ENCODE measurements around the gene FBP1. TPM values are rescaled to one million over a fixed set of nuclear protein-coding genes. Genes with fewer than 3 reads are reported as not detected.
A peak's percentile ranks its signal among the peaks of the same experiment; 100 is the strongest.

The FBP1 gene
- total RNA-seq, 4 donors from 2014 or later, result 21.3 to 55.7 (median 44.6) TPM

DNA sequence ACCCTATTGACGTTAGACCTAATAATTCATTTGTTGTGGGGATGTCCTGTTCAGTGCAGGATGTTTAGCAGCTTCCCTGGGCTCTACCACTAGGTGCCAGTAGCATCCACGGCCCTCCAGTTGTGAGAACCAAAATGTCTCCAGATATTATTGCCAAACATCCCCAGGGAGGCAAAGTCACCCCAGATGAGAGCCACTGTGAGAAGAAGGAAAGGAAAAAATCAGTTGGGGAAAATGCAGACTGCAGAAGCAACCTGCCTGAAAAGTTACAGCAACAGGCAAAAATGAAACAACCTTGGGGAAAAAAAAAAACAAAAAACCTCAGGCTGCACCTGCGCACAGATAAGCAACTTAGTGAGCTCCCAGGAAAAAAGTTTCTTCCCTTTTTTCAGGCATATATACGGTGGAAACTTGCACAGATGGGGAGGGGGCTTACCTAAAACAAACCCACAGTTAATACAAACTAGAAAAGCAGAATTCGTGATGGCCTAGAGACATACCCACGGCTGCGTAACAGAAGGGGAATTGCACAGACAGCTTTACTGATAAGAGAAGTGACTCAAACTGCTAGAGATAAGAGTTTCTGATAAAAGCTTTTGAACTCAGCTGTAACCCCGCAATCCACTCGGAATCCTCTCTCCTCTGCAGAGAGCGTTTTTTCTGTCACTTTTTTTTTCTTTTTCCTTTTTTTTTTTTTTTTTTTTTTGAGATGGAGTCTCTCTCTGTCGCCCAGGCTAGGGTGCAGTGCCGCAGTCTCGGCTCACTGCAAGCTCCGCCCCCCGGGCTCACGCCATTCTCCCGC, 29.8 kb upstream of the FBP1 start:
- peak; percentile 74 for DNase-seq
- Histone ChIP-seq H3K4me3 (peak overlapping the region in 3 of 4 donors; percentile 16 to 53 (median 31)), H3K27ac (peak overlapping the region; percentile 45 to 67 (median 64)), H3K9me3 (no peaks in the 10 kb centered on the region), H3K27me3 (no peaks in the 10 kb centered on the region), H3K4me1 (peaks cover 0 to 12% (median 4%) of the 10 kb centered on the region in 4 donors), H3K36me3 (no peaks in the 10 kb centered on the region)
- WGBS, 2 donors (ENCODE audit: low coverage in 1 of 2), result 16 to 18% methylated on average over 8 to 17 of the region's 17 CpGs
- no peak for TF ChIP-seq EP300 (IDR thresholded peaks at IDR 0.05; ENCODE audit: low read depth)
- TF ChIP-seq, protein P1, sequence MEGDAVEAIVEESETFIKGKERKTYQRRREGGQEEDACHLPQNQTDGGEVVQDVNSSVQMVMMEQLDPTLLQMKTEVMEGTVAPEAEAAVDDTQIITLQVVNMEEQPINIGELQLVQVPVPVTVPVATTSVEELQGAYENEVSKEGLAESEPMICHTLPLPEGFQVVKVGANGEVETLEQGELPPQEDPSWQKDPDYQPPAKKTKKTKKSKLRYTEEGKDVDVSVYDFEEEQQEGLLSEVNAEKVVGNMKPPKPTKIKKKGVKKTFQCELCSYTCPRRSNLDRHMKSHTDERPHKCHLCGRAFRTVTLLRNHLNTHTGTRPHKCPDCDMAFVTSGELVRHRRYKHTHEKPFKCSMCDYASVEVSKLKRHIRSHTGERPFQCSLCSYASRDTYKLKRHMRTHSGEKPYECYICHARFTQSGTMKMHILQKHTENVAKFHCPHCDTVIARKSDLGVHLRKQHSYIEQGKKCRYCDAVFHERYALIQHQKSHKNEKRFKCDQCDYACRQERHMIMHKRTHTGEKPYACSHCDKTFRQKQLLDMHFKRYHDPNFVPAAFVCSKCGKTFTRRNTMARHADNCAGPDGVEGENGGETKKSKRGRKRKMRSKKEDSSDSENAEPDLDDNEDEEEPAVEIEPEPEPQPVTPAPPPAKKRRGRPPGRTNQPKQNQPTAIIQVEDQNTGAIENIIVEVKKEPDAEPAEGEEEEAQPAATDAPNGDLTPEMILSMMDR (IDR thresholded peaks at IDR 0.05), result peak; percentile 56 to 64 (median 59)
- in situ Hi-C loops (cut with MboI; ENCODE audit: low pct_ligation_motif_present in 1 of 4, low pct_unique_long_range_greater_than_20kb in 1 of 4, low sequenced_read_pairs in 3 of 4) (no loop called here), intact Hi-C loops (cut with DNase I; ENCODE audit: low total_unique reads) (no loop called here)

DNA sequence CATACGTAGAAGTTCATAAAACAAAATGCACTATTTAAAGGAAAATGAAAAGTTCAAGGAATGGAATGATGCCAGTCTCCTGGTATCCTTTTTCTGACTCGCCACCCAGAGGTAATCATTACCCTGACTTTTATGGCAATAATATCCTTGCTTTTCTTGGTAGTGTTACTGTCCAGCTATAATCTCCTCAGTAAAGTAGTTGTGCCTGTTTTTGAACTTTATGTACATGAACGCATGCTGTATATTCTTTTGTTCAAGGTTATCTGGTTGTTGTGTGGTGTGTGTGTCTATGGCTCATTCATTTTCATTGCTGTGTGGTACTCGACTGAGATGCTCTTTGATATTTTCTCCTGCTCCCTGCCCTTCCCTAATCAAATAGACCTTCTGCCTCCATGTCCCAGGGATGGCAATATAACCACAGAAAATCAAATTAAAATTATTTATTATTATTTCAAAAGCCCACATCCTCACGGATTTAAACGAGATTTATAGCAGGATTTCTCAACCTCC, 29.2 kb upstream of the FBP1 start:
- TF ChIP-seq POLR2A (IDR thresholded peaks at IDR 0.05) (no peak), POLR2AphosphoS5 (IDR thresholded peaks at IDR 0.05) (no peak), EP300 (IDR thresholded peaks at IDR 0.05; ENCODE audit: low read depth) (no peak)
- TF ChIP-seq, protein P1 (IDR thresholded peaks at IDR 0.05), result no peak
- Histone ChIP-seq H3K27me3 (no peaks in the 10 kb centered on the region), H3K4me3 (peak overlapping the region in 1 of 4 donors; percentile 53), H3K36me3 (no peaks in the 10 kb centered on the region), H3K27ac (peak overlapping the region in 3 of 4 donors; percentile 45 to 67 (median 65)), H3K4me1 (peaks cover 0 to 12% (median 4%) of the 10 kb centered on the region in 4 donors), H3K9me3 (no peaks in the 10 kb centered on the region)
- in situ Hi-C loops (cut with MboI; ENCODE audit: low pct_ligation_motif_present in 1 of 4, low pct_unique_long_range_greater_than_20kb in 1 of 4, low sequenced_read_pairs in 3 of 4) (no loop called here), intact Hi-C loops (cut with DNase I; ENCODE audit: low total_unique reads) (no loop called here)
- DNase-seq, result no peak
- 24 to 31% methylated on average over 6 of the region's 6 CpGs for WGBS, 2 donors (ENCODE audit: low coverage in 1 of 2)

DNA sequence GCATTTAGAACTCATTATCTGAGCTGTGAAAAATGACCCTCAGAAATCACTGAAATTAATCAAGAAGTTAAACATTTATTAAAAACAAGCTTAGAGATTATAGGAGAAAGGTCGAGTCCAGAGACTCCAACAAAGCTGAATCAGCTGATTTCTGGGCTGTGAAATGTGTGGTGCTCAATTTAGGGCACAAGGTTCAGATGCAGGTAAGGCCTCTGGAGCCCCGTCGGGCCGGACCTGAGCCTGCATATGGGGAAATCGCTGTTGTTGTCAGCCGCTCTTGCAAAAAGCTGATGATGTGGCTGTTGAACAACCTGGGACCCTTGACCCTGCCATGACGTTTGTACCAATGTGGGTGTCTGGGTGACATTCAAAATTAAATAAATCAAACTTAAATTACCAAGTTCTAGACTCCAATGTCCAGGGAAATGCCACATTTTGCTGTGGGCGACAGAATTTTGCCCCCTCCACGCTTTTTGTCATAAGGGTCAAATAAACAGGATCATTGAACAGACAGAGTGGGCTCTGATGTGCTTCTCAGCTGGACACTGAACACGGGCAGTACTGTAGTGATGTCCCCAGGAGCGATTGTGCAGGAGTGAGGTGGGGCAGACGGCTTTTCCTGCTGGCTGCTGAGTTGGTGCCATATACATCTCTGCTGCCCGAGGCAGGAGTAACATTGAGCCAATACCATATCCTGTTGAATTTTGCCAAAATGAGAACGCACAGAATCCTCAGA, 27.2 kb upstream of the FBP1 start:
- in situ Hi-C loops (cut with MboI; ENCODE audit: low pct_ligation_motif_present in 1 of 4, low pct_unique_long_range_greater_than_20kb in 1 of 4, low sequenced_read_pairs in 3 of 4), result no loop called here
- no peak for DNase-seq
- H3K27ac ChIP-seq, result no peak overlapping the region

More for the DNA sequence above, 27.2 kb upstream of the FBP1 start:
- Histone ChIP-seq H3K4me1 (peaks cover 0 to 12% (median 4%) of the 10 kb centered on the region in 4 donors), H3K9me3 (no peaks in the 10 kb centered on the region), H3K4me3 (no peak overlapping the region), H3K36me3 (no peaks in the 10 kb centered on the region), H3K27me3 (no peaks in the 10 kb centered on the region)
- intact Hi-C loops (cut with DNase I; ENCODE audit: low total_unique reads), result no loop called here
- no peak for TF ChIP-seq POLR2A (IDR thresholded peaks at IDR 0.05)
- TF ChIP-seq, protein P1 (IDR thresholded peaks at IDR 0.05), result no peak
- TF ChIP-seq POLR2AphosphoS5 (IDR thresholded peaks at IDR 0.05), result no peak
- no peak for TF ChIP-seq EP300 (IDR thresholded peaks at IDR 0.05; ENCODE audit: low read depth)
- WGBS, 2 donors (ENCODE audit: low coverage in 1 of 2), result 81 to 96% methylated on average over 7 to 14 of the region's 14 CpGs
